ENCODE data around the gene FAM98A. TPM values are rescaled to one million over a fixed set of nuclear protein-coding genes. Genes with fewer than 3 reads are reported as not detected.

FAM98A gene
- total and polyA plus RNA-seq, 10 of the 15 experiments (the other 5 are each of a cell fraction or from before 2014, with no cell fraction given): 29.7 to 231 (median 80.2) TPM

DNA sequence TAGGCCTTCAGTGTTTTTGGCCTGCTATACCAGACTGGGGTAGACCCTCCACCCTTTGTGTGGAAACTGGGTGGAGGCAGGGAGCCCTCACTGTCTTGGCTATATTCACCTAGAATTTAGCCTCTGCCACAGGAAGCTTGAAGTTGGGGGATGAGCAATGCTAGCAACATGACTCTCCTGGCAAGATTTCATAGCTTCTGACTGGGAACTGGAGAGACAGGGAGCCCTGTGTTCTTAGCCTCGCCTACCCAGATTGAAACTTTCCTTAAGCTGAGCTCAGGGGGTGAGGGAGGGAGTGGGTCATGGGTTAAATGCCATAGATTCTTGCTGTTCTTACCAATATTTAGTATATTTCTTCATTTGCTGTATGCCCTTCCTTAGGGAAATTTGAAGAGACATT lies 46.8 kb upstream of the FAM98A start:
- in situ Hi-C loops (cut with MboI): no loop called here
- H3K27me3 ChIP-seq (replicated peaks in 1 of 2; ENCODE audit: control insufficient read depth in 2 of 2, insufficient read depth in 2 of 2, low read length in 1 of 2): no peaks in the 10 kb centered on the region
- intact Hi-C loops (cut with micrococcal nuclease; ENCODE audit: unreplicated experiment): no loop called here
- H3K9me3 ChIP-seq (replicated peaks; ENCODE audit: control insufficient read depth, insufficient read depth, low read length): no peaks in the 10 kb centered on the region; the same call in 2 of the 3 replicates
- FAIRE-seq: no peak
- H3K27ac ChIP-seq (ENCODE audit: control insufficient read depth, insufficient read depth): no peak overlapping the region
- no peak overlapping the region for H3K4me3 ChIP-seq
- DNase-seq (ENCODE audit: low read depth, low spot score): no peak
- no peak for TF ChIP-seq EZH2 (IDR thresholded peaks at IDR 0.05; ENCODE audit: borderline replicate concordance, control insufficient read depth, low read depth, low read length)
- no peak for TF ChIP-seq MTA2 (IDR thresholded peaks at IDR 0.05; ENCODE audit: low read depth)
- no peak for TF ChIP-seq POU2F2 (IDR thresholded peaks at IDR 0.05; ENCODE audit: borderline replicate concordance, low read depth, low read length)
- no peak for TF ChIP-seq ATF2 (IDR thresholded peaks at IDR 0.05; ENCODE audit: low read length)
- TF ChIP-seq RBBP5 (conservative IDR thresholded peaks at IDR 0.05): no peak
- no peaks in the 10 kb centered on the region for H4K20me1 ChIP-seq (ENCODE audit: control insufficient read depth, insufficient read depth)
- ChIA-PET SMC1A (ENCODE audit: uncharacterized antibody, unreplicated experiment) (no interaction called here), CTCF (no interaction called here), POLR2A (no interaction called here), RAD21 (ENCODE audit: unreplicated experiment) (no interaction called here)
- 0% methylated on average over 1 of the region's 1 CpG for WGBS (ENCODE audit: insufficient coverage, insufficient replicate concordance, low lambda C conversion rate, missing lambda C conversion rate)
- H3K79me2 ChIP-seq (ENCODE audit: control insufficient read depth, insufficient read depth, low read length): no peaks in the 10 kb centered on the region
- H3K9ac ChIP-seq (ENCODE audit: control insufficient read depth, insufficient read depth, low read length): no peak overlapping the region
- H3K36me3 ChIP-seq (ENCODE audit: control insufficient read depth in 2 of 2, insufficient read depth in 2 of 2, low read length in 1 of 2): no peaks in the 10 kb centered on the region
- H2AFZ ChIP-seq (ENCODE audit: control insufficient read depth, low read depth, low read length): no peak overlapping the region
- no peak overlapping the region for H3K4me2 ChIP-seq (ENCODE audit: control insufficient read depth, insufficient read depth)
- H3K4me1 ChIP-seq (ENCODE audit: control insufficient read depth, insufficient read depth, low read length): no peaks in the 10 kb centered on the region
- no peak for ATAC-seq
- no TSS peak for BruUV-seq (replicated peaks)

GRCh38 chr2:33644215-33644614 lies 45.1 kb upstream of the FAM98A start:
- intact Hi-C loops (cut with micrococcal nuclease; ENCODE audit: unreplicated experiment) (no loop called here), in situ Hi-C loops (cut with MboI) (no loop called here)
- ChIA-PET CTCF (no interaction called here), POLR2A (no interaction called here), SMC1A (ENCODE audit: uncharacterized antibody, unreplicated experiment) (no interaction called here), RAD21 (ENCODE audit: unreplicated experiment) (no interaction called here)
- Histone ChIP-seq H3K27ac (ENCODE audit: control insufficient read depth, insufficient read depth) (no peak overlapping the region), H3K4me1 (ENCODE audit: control insufficient read depth, insufficient read depth, low read length) (no peaks in the 10 kb centered on the region), H3K9me3 (replicated peaks; ENCODE audit: control insufficient read depth, insufficient read depth, low read length) (no peaks in the 10 kb centered on the region; the same call in 2 of the 3 replicates), H3K79me2 (ENCODE audit: control insufficient read depth, insufficient read depth, low read length) (no peaks in the 10 kb centered on the region), H4K20me1 (ENCODE audit: control insufficient read depth, insufficient read depth) (no peaks in the 10 kb centered on the region), H3K36me3 (ENCODE audit: control insufficient read depth in 2 of 2, insufficient read depth in 2 of 2, low read length in 1 of 2) (no peaks in the 10 kb centered on the region), H3K27me3 (replicated peaks in 1 of 2; ENCODE audit: control insufficient read depth in 2 of 2, insufficient read depth in 2 of 2, low read length in 1 of 2) (no peaks in the 10 kb centered on the region), H3K4me2 (ENCODE audit: control insufficient read depth, insufficient read depth) (no peak overlapping the region), H3K4me3 (no peak overlapping the region), H3K9ac (ENCODE audit: control insufficient read depth, insufficient read depth, low read length) (no peak overlapping the region), H2AFZ (ENCODE audit: control insufficient read depth, low read depth, low read length) (no peak overlapping the region)
- no TSS peak for BruUV-seq (replicated peaks)
- FAIRE-seq (no peak), ATAC-seq (no peak), DNase-seq (ENCODE audit: low read depth, low spot score) (no peak)
- 81% methylated on average over 2 of the region's 2 CpGs for WGBS (ENCODE audit: insufficient coverage, insufficient replicate concordance, low lambda C conversion rate, missing lambda C conversion rate)
- TF ChIP-seq YY1 (IDR thresholded peaks at IDR 0.05; ENCODE audit: low read depth, low read length) (no peak), MYB (IDR thresholded peaks at IDR 0.05; ENCODE audit: borderline replicate concordance, low read depth, low read length) (no peak), WRNIP1 (IDR thresholded peaks at IDR 0.05; ENCODE audit: borderline replicate concordance, low read depth, low read length) (no peak), SREBF1 (IDR thresholded peaks at IDR 0.05; ENCODE audit: low read length) (no peak), BHLHE40 (IDR thresholded peaks at IDR 0.05; ENCODE audit: borderline replicate concordance in 1 of 2, low read depth in 2 of 2, low read length in 1 of 2) (no peak), HDAC2 (IDR thresholded peaks at IDR 0.05) (no peak), SMARCA5 (IDR thresholded peaks at IDR 0.05) (no peak), ATF2 (IDR thresholded peaks at IDR 0.05; ENCODE audit: low read length) (no peak), PAX8 (IDR thresholded peaks at IDR 0.05) (no peak)
- TF ChIP-seq, protein P1, sequence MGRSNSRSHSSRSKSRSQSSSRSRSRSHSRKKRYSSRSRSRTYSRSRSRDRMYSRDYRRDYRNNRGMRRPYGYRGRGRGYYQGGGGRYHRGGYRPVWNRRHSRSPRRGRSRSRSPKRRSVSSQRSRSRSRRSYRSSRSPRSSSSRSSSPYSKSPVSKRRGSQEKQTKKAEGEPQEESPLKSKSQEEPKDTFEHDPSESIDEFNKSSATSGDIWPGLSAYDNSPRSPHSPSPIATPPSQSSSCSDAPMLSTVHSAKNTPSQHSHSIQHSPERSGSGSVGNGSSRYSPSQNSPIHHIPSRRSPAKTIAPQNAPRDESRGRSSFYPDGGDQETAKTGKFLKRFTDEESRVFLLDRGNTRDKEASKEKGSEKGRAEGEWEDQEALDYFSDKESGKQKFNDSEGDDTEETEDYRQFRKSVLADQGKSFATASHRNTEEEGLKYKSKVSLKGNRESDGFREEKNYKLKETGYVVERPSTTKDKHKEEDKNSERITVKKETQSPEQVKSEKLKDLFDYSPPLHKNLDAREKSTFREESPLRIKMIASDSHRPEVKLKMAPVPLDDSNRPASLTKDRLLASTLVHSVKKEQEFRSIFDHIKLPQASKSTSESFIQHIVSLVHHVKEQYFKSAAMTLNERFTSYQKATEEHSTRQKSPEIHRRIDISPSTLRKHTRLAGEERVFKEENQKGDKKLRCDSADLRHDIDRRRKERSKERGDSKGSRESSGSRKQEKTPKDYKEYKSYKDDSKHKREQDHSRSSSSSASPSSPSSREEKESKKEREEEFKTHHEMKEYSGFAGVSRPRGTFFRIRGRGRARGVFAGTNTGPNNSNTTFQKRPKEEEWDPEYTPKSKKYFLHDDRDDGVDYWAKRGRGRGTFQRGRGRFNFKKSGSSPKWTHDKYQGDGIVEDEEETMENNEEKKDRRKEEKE (IDR thresholded peaks at IDR 0.05): no peak
